Measurements from ENCODE around the gene ARHGEF11.

ARHGEF11 gene

GRCh38 chr1:156906206-156906906 lies 139.2 kb downstream of the ARHGEF11 start:
- H3K9ac ChIP-seq (ENCODE audit: low read depth, low read length) = no peak overlapping the region
- no peaks in the 10 kb centered on the region for H3K9me3 ChIP-seq (replicated peaks; ENCODE audit: low read length)
- no peaks in the 10 kb centered on the region for H3K36me3 ChIP-seq (ENCODE audit: insufficient read depth, low read length)
- H3K4me1 ChIP-seq (ENCODE audit: control insufficient read depth, insufficient read depth, low read length) = peaks cover 2% of the 10 kb centered on the region
- H3K4me3 ChIP-seq (ENCODE audit: low read length) = no peak overlapping the region
- peaks cover 15% of the 10 kb centered on the region for H3K27me3 ChIP-seq (ENCODE audit: control insufficient read depth, insufficient read depth, low read length)
- H3K4me2 ChIP-seq (ENCODE audit: low read length) = no peak overlapping the region

GRCh38 chr1:156905651-156906050 lies 139.9 kb downstream of the ARHGEF11 start:
- H3K9ac ChIP-seq (ENCODE audit: low read depth, low read length) = no peak overlapping the region
- H3K4me3 ChIP-seq (ENCODE audit: low read length) = no peak overlapping the region
- H3K4me2 ChIP-seq (ENCODE audit: low read length) = no peak overlapping the region
- H3K27me3 ChIP-seq (ENCODE audit: control insufficient read depth, insufficient read depth, low read length) = peaks cover 22% of the 10 kb centered on the region
- H3K4me1 ChIP-seq (ENCODE audit: control insufficient read depth, insufficient read depth, low read length) = peaks cover 2% of the 10 kb centered on the region
- no peaks in the 10 kb centered on the region for H3K9me3 ChIP-seq (replicated peaks; ENCODE audit: low read length)
- H3K36me3 ChIP-seq (ENCODE audit: insufficient read depth, low read length) = no peaks in the 10 kb centered on the region

- peaks cover 2% of the 10 kb centered on the region for H3K4me1 ChIP-seq (ENCODE audit: control insufficient read depth, insufficient read depth, low read length)
- no peaks in the 10 kb centered on the region for H3K9me3 ChIP-seq (replicated peaks; ENCODE audit: low read length)
- peaks cover 25% of the 10 kb centered on the region for H3K27me3 ChIP-seq (ENCODE audit: control insufficient read depth, insufficient read depth, low read length)
- H3K4me2 ChIP-seq (ENCODE audit: low read length) = no peak overlapping the region
- no peaks in the 10 kb centered on the region for H3K36me3 ChIP-seq (ENCODE audit: insufficient read depth, low read length)
- H3K4me3 ChIP-seq (ENCODE audit: low read length) = no peak overlapping the region
- no peak overlapping the region for H3K9ac ChIP-seq (ENCODE audit: low read depth, low read length)
Observed at GRCh38 chr1:156905176-156905575, 140.4 kb downstream of the ARHGEF11 start.

- H3K4me2 ChIP-seq (ENCODE audit: low read length) = no peak overlapping the region
- no peak overlapping the region for H3K9ac ChIP-seq (ENCODE audit: low read depth, low read length)
- no peaks in the 10 kb centered on the region for H3K9me3 ChIP-seq (replicated peaks; ENCODE audit: low read length)
- H3K36me3 ChIP-seq (ENCODE audit: insufficient read depth, low read length) = no peaks in the 10 kb centered on the region
- H3K27me3 ChIP-seq (ENCODE audit: control insufficient read depth, insufficient read depth, low read length) = peaks cover 25% of the 10 kb centered on the region
- peaks cover 2% of the 10 kb centered on the region for H3K4me1 ChIP-seq (ENCODE audit: control insufficient read depth, insufficient read depth, low read length)
- no peak overlapping the region for H3K4me3 ChIP-seq (ENCODE audit: low read length)
Observed at GRCh38 chr1:156904187-156904959, 141.2 kb downstream of the ARHGEF11 start.

- Histone ChIP-seq H3K36me3 (ENCODE audit: insufficient read depth, low read length) (no peaks in the 10 kb centered on the region), H3K27me3 (ENCODE audit: control insufficient read depth, insufficient read depth, low read length) (peaks cover 18% of the 10 kb centered on the region), H3K4me3 (ENCODE audit: low read length) (no peak overlapping the region), H3K4me2 (ENCODE audit: low read length) (no peak overlapping the region), H3K4me1 (ENCODE audit: control insufficient read depth, insufficient read depth, low read length) (peaks cover 4% of the 10 kb centered on the region), H3K9ac (ENCODE audit: low read depth, low read length) (no peak overlapping the region), H3K9me3 (replicated peaks; ENCODE audit: low read length) (no peaks in the 10 kb centered on the region)
Observed at GRCh38 chr1:156903328-156904091, 142.0 kb downstream of the ARHGEF11 start.

- Histone ChIP-seq H3K36me3 (ENCODE audit: insufficient read depth, low read length) (no peaks in the 10 kb centered on the region), H3K4me3 (ENCODE audit: low read length) (no peak overlapping the region), H3K4me1 (ENCODE audit: control insufficient read depth, insufficient read depth, low read length) (peaks cover 14% of the 10 kb centered on the region), H3K9ac (ENCODE audit: low read depth, low read length) (no peak overlapping the region), H3K4me2 (ENCODE audit: low read length) (no peak overlapping the region), H3K9me3 (replicated peaks; ENCODE audit: low read length) (no peaks in the 10 kb centered on the region), H3K27me3 (ENCODE audit: control insufficient read depth, insufficient read depth, low read length) (peaks cover 18% of the 10 kb centered on the region)
Observed at GRCh38 chr1:156901966-156902915, 143.3 kb downstream of the ARHGEF11 start.

- Histone ChIP-seq H3K4me3 (ENCODE audit: low read length) (no peak overlapping the region), H3K4me1 (ENCODE audit: control insufficient read depth, insufficient read depth, low read length) (peaks cover 21% of the 10 kb centered on the region), H3K9me3 (replicated peaks; ENCODE audit: low read length) (no peaks in the 10 kb centered on the region), H3K27me3 (ENCODE audit: control insufficient read depth, insufficient read depth, low read length) (peaks cover 18% of the 10 kb centered on the region), H3K4me2 (ENCODE audit: low read length) (no peak overlapping the region), H3K36me3 (ENCODE audit: insufficient read depth, low read length) (no peaks in the 10 kb centered on the region), H3K9ac (ENCODE audit: low read depth, low read length) (no peak overlapping the region)
Observed at GRCh38 chr1:156901590-156901900, 144.0 kb downstream of the ARHGEF11 start.

- H3K27me3 ChIP-seq (ENCODE audit: control insufficient read depth, insufficient read depth, low read length) = peaks cover 18% of the 10 kb centered on the region
Observed at GRCh38 chr1:156900896-156901589, 144.5 kb downstream of the ARHGEF11 start.

GRCh38 chr1:156899956-156900718 lies 145.4 kb downstream of the ARHGEF11 start:
- Histone ChIP-seq H3K4me3 (ENCODE audit: low read length) (no peak overlapping the region), H3K9me3 (replicated peaks; ENCODE audit: low read length) (no peaks in the 10 kb centered on the region), H3K4me2 (ENCODE audit: low read length) (no peak overlapping the region), H3K36me3 (ENCODE audit: insufficient read depth, low read length) (no peaks in the 10 kb centered on the region), H3K9ac (ENCODE audit: low read depth, low read length) (no peak overlapping the region), H3K27me3 (ENCODE audit: control insufficient read depth, insufficient read depth, low read length) (peaks cover 18% of the 10 kb centered on the region), H3K4me1 (ENCODE audit: control insufficient read depth, insufficient read depth, low read length) (peaks cover 29% of the 10 kb centered on the region)

More at GRCh38 chr1:156900896-156901589, 144.5 kb downstream of the ARHGEF11 start:
- no peak overlapping the region for H3K4me2 ChIP-seq (ENCODE audit: low read length)
- peaks cover 26% of the 10 kb centered on the region for H3K4me1 ChIP-seq (ENCODE audit: control insufficient read depth, insufficient read depth, low read length)
- H3K36me3 ChIP-seq (ENCODE audit: insufficient read depth, low read length) = no peaks in the 10 kb centered on the region
- H3K9ac ChIP-seq (ENCODE audit: low read depth, low read length) = no peak overlapping the region
- H3K9me3 ChIP-seq (replicated peaks; ENCODE audit: low read length) = no peaks in the 10 kb centered on the region
- H3K4me3 ChIP-seq (ENCODE audit: low read length) = no peak overlapping the region

Measured in skeletal muscle satellite cell (primary cell).